ENCODE results near the gene INPP5A.

Gene INPP5A

GRCh38 chr10:132589681-132590080 lies 52.1 kb downstream of the INPP5A start:
- in situ Hi-C loops (cut with MboI; ENCODE audit: low sequenced_read_pairs, unreplicated experiment): no loop called here
- no peak for TF ChIP-seq CTCF (IDR thresholded peaks at IDR 0.05; ENCODE audit: borderline replicate concordance, control extremely low read depth, extremely low read depth, insufficient read depth, missing control alignments)
- peak; percentile 16 for DNase-seq (ENCODE audit: low spot score)

- in situ Hi-C loops (cut with MboI; ENCODE audit: low sequenced_read_pairs, unreplicated experiment): no loop called here
- DNase-seq (ENCODE audit: low spot score): peak; percentile 10
- no peak for TF ChIP-seq CTCF (IDR thresholded peaks at IDR 0.05; ENCODE audit: borderline replicate concordance, control extremely low read depth, extremely low read depth, insufficient read depth, missing control alignments)
Measured at GRCh38 chr10:132590094-132590751, 52.6 kb downstream of the INPP5A start.

GRCh38 chr10:132590752-132591121 lies 53.1 kb downstream of the INPP5A start:
- in situ Hi-C loops (cut with MboI; ENCODE audit: low sequenced_read_pairs, unreplicated experiment): no loop called here
- no peak for DNase-seq (ENCODE audit: low spot score)
- TF ChIP-seq CTCF (IDR thresholded peaks at IDR 0.05; ENCODE audit: borderline replicate concordance, control extremely low read depth, extremely low read depth, insufficient read depth, missing control alignments): no peak

- DNase-seq (ENCODE audit: low spot score): no peak
- no peak for TF ChIP-seq CTCF (IDR thresholded peaks at IDR 0.05; ENCODE audit: borderline replicate concordance, control extremely low read depth, extremely low read depth, insufficient read depth, missing control alignments)
- in situ Hi-C loops (cut with MboI; ENCODE audit: low sequenced_read_pairs, unreplicated experiment): no loop called here
Measured at GRCh38 chr10:132591166-132591971, 53.8 kb downstream of the INPP5A start.

- in situ Hi-C loops (cut with MboI; ENCODE audit: low sequenced_read_pairs, unreplicated experiment): no loop called here
- DNase-seq (ENCODE audit: low spot score): no peak
- TF ChIP-seq CTCF (IDR thresholded peaks at IDR 0.05; ENCODE audit: borderline replicate concordance, control extremely low read depth, extremely low read depth, insufficient read depth, missing control alignments): no peak
Measured at GRCh38 chr10:132592790-132593383, 55.3 kb downstream of the INPP5A start.

- TF ChIP-seq CTCF (IDR thresholded peaks at IDR 0.05; ENCODE audit: borderline replicate concordance, control extremely low read depth, extremely low read depth, insufficient read depth, missing control alignments): no peak
- peak; percentile 88 for DNase-seq (ENCODE audit: low spot score)
- in situ Hi-C loops (cut with MboI; ENCODE audit: low sequenced_read_pairs, unreplicated experiment): no loop called here
Measured at GRCh38 chr10:132593389-132593788, 55.8 kb downstream of the INPP5A start.

Measured in GM13976 (cell line).